ENCODE results near the gene CFHR2. TPM values are rescaled to one million over a fixed set of nuclear protein-coding genes. Genes with fewer than 3 reads are reported as not detected.

CFHR2 gene
- total RNA-seq, 1 donor: not detected

GRCh38 chr1:196951711-196952394, 8.3 kb downstream of the CFHR2 start:
- DNase-seq (ENCODE audit: low read depth): no peak
- TF ChIP-seq CTCF (IDR thresholded peaks at IDR 0.05; ENCODE audit: insufficient read depth, low read depth, low read length): no peak
- H3K4me3 ChIP-seq (ENCODE audit: low read depth, low read length): no peak overlapping the region

GRCh38 chr1:196954778-196955177, 11.2 kb downstream of the CFHR2 start:
- DNase-seq (ENCODE audit: low read depth): no peak
- TF ChIP-seq CTCF (IDR thresholded peaks at IDR 0.05; ENCODE audit: insufficient read depth, low read depth, low read length): no peak
- no peak overlapping the region for H3K4me3 ChIP-seq (ENCODE audit: low read depth, low read length)

GRCh38 chr1:196955926-196956325, 12.4 kb downstream of the CFHR2 start:
- H3K4me3 ChIP-seq (ENCODE audit: low read depth, low read length): no peak overlapping the region
- no peak for TF ChIP-seq CTCF (IDR thresholded peaks at IDR 0.05; ENCODE audit: insufficient read depth, low read depth, low read length)
- DNase-seq (ENCODE audit: low read depth): no peak

GRCh38 chr1:196960854-196961253, 17.3 kb downstream of the CFHR2 start:
- DNase-seq (ENCODE audit: low read depth): no peak

GRCh38 chr1:196970182-196970581, 26.6 kb downstream of the CFHR2 start:
- TF ChIP-seq CTCF (IDR thresholded peaks at IDR 0.05; ENCODE audit: insufficient read depth, low read depth, low read length): no peak
- DNase-seq (ENCODE audit: low read depth): no peak
- no peak overlapping the region for H3K4me3 ChIP-seq (ENCODE audit: low read depth, low read length)

More at GRCh38 chr1:196960854-196961253, 17.3 kb downstream of the CFHR2 start:
- H3K4me3 ChIP-seq (ENCODE audit: low read depth, low read length): no peak overlapping the region
- no peak for TF ChIP-seq CTCF (IDR thresholded peaks at IDR 0.05; ENCODE audit: insufficient read depth, low read depth, low read length)

GRCh38 chr1:196976278-196976677, 32.7 kb downstream of the CFHR2 start:
- H3K4me3 ChIP-seq (ENCODE audit: low read depth, low read length): no peak overlapping the region
- DNase-seq (ENCODE audit: low read depth): no peak
- TF ChIP-seq CTCF (IDR thresholded peaks at IDR 0.05; ENCODE audit: insufficient read depth, low read depth, low read length): no peak

GRCh38 chr1:196977278-196977677, 33.7 kb downstream of the CFHR2 start, which contains the start of gene CFHR5:
CFHR5 (plus strand) TSS chr1:196977556; CDS start chr1:196977665, 109 bp downstream.
- no peak for DNase-seq (ENCODE audit: low read depth)
- TF ChIP-seq CTCF (IDR thresholded peaks at IDR 0.05; ENCODE audit: insufficient read depth, low read depth, low read length): no peak
- H3K4me3 ChIP-seq (ENCODE audit: low read depth, low read length): no peak within 1 kb of the TSS

Measured in fibroblast of villous mesenchyme (primary cell).